H9 (cell line): ENCODE results near the gene CD3G. TPM values are rescaled to one million over a fixed set of nuclear protein-coding genes. Genes with fewer than 3 reads are reported as not detected.

Experiments
- DNase-seq: peaks from one replicate; pipeline ENCODE4 v3.0.0-alpha.2; 2017
- H2AFZ ChIP-seq: one replicate; pipeline ENCODE4 v1.6.1; 2013; ENCODE audit warnings: mild to moderate bottlenecking, low read length, control low read depth, moderate library complexity
- H2AK5ac ChIP-seq: 2 replicates; pipeline ENCODE4 v1.6.1; 2013; ENCODE audit warnings: low read length, control low read depth, mixed read lengths; ENCODE audit not compliant: insufficient read length
- H2BK120ac ChIP-seq: one replicate; pipeline ENCODE4 v1.6.1; 2013; ENCODE audit warnings: low read depth, mild to moderate bottlenecking, low read length, control low read depth, inconsistent platforms; ENCODE audit not compliant: poor library complexity, severe bottlenecking
- H2BK12ac ChIP-seq: 2 replicates; pipeline ENCODE4 v1.6.1; 2013; ENCODE audit warnings: low read length, control low read depth, mixed read lengths, low read depth; ENCODE audit not compliant: insufficient read length
- H2BK15ac ChIP-seq: 2 replicates; pipeline ENCODE4 v1.6.1; 2013; ENCODE audit warnings: low read depth, low read length, control low read depth
- H2BK20ac ChIP-seq: one replicate; pipeline ENCODE4 v1.6.1; 2013; ENCODE audit warnings: low read depth, mild to moderate bottlenecking, low read length, control low read depth, inconsistent platforms; ENCODE audit not compliant: poor library complexity, severe bottlenecking
- H2BK5ac ChIP-seq: 2 replicates; pipeline ENCODE4 v1.6.1; 2013; ENCODE audit warnings: low read length, control low read depth, mixed read lengths; ENCODE audit not compliant: insufficient read length
- H3K14ac ChIP-seq: 2 replicates; pipeline ENCODE4 v1.6.1; 2013; ENCODE audit warnings: low read length, control low read depth; ENCODE audit not compliant: insufficient read depth
- H3K18ac ChIP-seq: 2 replicates; pipeline ENCODE4 v1.6.1; 2013; ENCODE audit warnings: low read depth, mild to moderate bottlenecking, mixed read lengths, low read length, control low read depth; ENCODE audit not compliant: insufficient read length
- H3K23ac ChIP-seq: 2 replicates; pipeline ENCODE4 v1.6.1; 2013; ENCODE audit warnings: low read length, control low read depth, mixed read lengths, low read depth; ENCODE audit not compliant: insufficient read length
- H3K23me2 ChIP-seq: 2 replicates; pipeline ENCODE4 v1.6.1; 2013; ENCODE audit warnings: low read depth, mild to moderate bottlenecking, mixed read lengths, low read length, control low read depth; ENCODE audit not compliant: insufficient read length, poor library complexity, severe bottlenecking
- H3K27ac ChIP-seq: 2 replicates; pipeline ENCODE4 v1.5.1; 2013; ENCODE audit warnings: low read length, control low read depth, mixed read lengths, low read depth; ENCODE audit not compliant: insufficient read length
- H3K27me3 ChIP-seq: 2 replicates; pipeline ENCODE4 v1.6.1; 2013; ENCODE audit warnings: low read length, control low read depth, inconsistent platforms; ENCODE audit not compliant: insufficient read depth
- H3K4ac ChIP-seq: 2 replicates; pipeline ENCODE4 v1.6.1; 2013; ENCODE audit warnings: low read depth, mild to moderate bottlenecking, control low read depth, inconsistent platforms, low read length, moderate library complexity
- H3K4me1 ChIP-seq: 2 replicates; pipeline ENCODE4 v1.6.1; 2013; ENCODE audit warnings: low read length, control low read depth, inconsistent platforms; ENCODE audit not compliant: insufficient read depth
- H3K4me2 ChIP-seq: 2 replicates; pipeline ENCODE4 v1.6.1; 2013; ENCODE audit warnings: low read length, control low read depth, mixed read lengths; ENCODE audit not compliant: insufficient read length, insufficient read depth
- H3K56ac ChIP-seq: 2 replicates; pipeline ENCODE4 v1.6.1; 2013; ENCODE audit warnings: low read depth, mild to moderate bottlenecking, mixed read lengths, low read length, control low read depth; ENCODE audit not compliant: insufficient read length
- H3K79me1 ChIP-seq: 2 replicates; pipeline ENCODE4 v1.6.1; 2013; ENCODE audit warnings: low read depth, mild to moderate bottlenecking, moderate library complexity, low read length, control low read depth, inconsistent platforms; ENCODE audit not compliant: insufficient read depth, poor library complexity, severe bottlenecking
- H3K79me2 ChIP-seq: 2 replicates; pipeline ENCODE4 v1.6.1; 2013; ENCODE audit warnings: low read length, control low read depth, inconsistent platforms; ENCODE audit not compliant: insufficient read depth
- H3K9ac ChIP-seq: 2 replicates; pipeline ENCODE4 v1.6.1; 2013; ENCODE audit warnings: low read length, control low read depth, mixed read lengths; ENCODE audit not compliant: insufficient read length; ENCODE audit errors: extremely low read depth
- H3K9me3 ChIP-seq: one replicate; pipeline ENCODE4 v1.6.1; 2013; ENCODE audit warnings: low read depth, low read length, inconsistent platforms; ENCODE audit not compliant: control insufficient read depth
- H3T11ph ChIP-seq: one replicate; pipeline ENCODE4 v1.6.1; 2013; ENCODE audit warnings: mild to moderate bottlenecking, low read length, control low read depth, inconsistent platforms
- H4K20me1 ChIP-seq: one replicate; pipeline ENCODE4 v1.6.1; 2013; ENCODE audit not compliant: control insufficient read depth, insufficient read length, insufficient read depth
- H4K5ac ChIP-seq: 2 replicates; pipeline ENCODE4 v1.6.1; 2013; ENCODE audit warnings: low read depth, mild to moderate bottlenecking, mixed read lengths, low read length, control low read depth; ENCODE audit not compliant: insufficient read length
- H4K8ac ChIP-seq: replicated peaks from 2 replicates; pipeline ENCODE4 v1.6.1; 2013; ENCODE audit warnings: low read length, control low read depth, mixed read lengths, low read depth; ENCODE audit not compliant: insufficient read length
- H4K91ac ChIP-seq: 2 replicates; pipeline ENCODE4 v1.6.1; 2013; ENCODE audit warnings: low read depth, mild to moderate bottlenecking, moderate library complexity, mixed read lengths, low read length, control low read depth; ENCODE audit not compliant: insufficient read length
- H3K27ac Mint-ChIP-seq, 3 experiments: 2 replicates in 2 of 3; 3 replicates in 1 of 3; pipeline ENCODE4 v1.8.0; 2020 to 2021; ENCODE audit warnings: mixed read lengths in 3 of 3, mild to moderate bottlenecking in 1 of 3, moderate library complexity in 1 of 3
- H3K27me3 Mint-ChIP-seq: 2 replicates; pipeline ENCODE4 v1.8.0; 2021; ENCODE audit warnings: low read depth, mild to moderate bottlenecking, moderate library complexity, mixed read lengths
- H3K36me3 Mint-ChIP-seq, 3 experiments: 2 replicates in 2 of 3; 3 replicates in 1 of 3; pipeline ENCODE4 v1.8.0; 2020 to 2021; ENCODE audit warnings: low read depth in 3 of 3, mixed read lengths in 3 of 3; ENCODE audit not compliant: insufficient read depth in 1 of 3
- H3K4me1 Mint-ChIP-seq, 2 experiments: 2 replicates each; pipeline ENCODE4 v1.8.0; 2020; ENCODE audit warnings: mixed read lengths in 2 of 2
- H3K4me3 Mint-ChIP-seq, 2 experiments: 2 replicates in 1 of 2; 3 replicates in 1 of 2; pipeline ENCODE4 v1.8.0; 2020 to 2021; ENCODE audit warnings: mild to moderate bottlenecking in 2 of 2, mixed read lengths in 2 of 2, moderate library complexity in 1 of 2
- H3K9me3 Mint-ChIP-seq, 2 experiments: 2 replicates in 1 of 2; 3 replicates in 1 of 2; pipeline ENCODE4 v1.8.0; 2020; ENCODE audit warnings: mild to moderate bottlenecking in 2 of 2, mixed read lengths in 2 of 2, moderate library complexity in 1 of 2
- WGBS: extraction: QIAGEN DNeasy Blood & Tissue Kit; methylation state at CpG from one replicate; pipeline ENCODE4 v1.1.7; 2013; ENCODE audit warnings: missing lambda C conversion rate, low lambda C conversion rate, mixed read lengths; ENCODE audit not compliant: insufficient read length; ENCODE audit errors: extremely low coverage; 5-methylcytosine and 5-hydroxymethylcytosine counted together
- total RNA-seq: library from RNA; stranded (reverse); gene quantifications from 2 replicates; pipeline ENCODE4 v1.2.1, GENCODE V29; 2021
- TF ChIP-seq, protein P1 (sequence below): fragments of 200-600 bp; sonication (generic); conservative IDR thresholded peaks from 3 replicates; pipeline ENCODE4 v1.8.0; 2021; ENCODE audit warnings: antibody characterized with exemption, mild to moderate bottlenecking

The CD3G gene
- total RNA-seq, 1 experiment from 2014 or later, result not detected

DNA sequence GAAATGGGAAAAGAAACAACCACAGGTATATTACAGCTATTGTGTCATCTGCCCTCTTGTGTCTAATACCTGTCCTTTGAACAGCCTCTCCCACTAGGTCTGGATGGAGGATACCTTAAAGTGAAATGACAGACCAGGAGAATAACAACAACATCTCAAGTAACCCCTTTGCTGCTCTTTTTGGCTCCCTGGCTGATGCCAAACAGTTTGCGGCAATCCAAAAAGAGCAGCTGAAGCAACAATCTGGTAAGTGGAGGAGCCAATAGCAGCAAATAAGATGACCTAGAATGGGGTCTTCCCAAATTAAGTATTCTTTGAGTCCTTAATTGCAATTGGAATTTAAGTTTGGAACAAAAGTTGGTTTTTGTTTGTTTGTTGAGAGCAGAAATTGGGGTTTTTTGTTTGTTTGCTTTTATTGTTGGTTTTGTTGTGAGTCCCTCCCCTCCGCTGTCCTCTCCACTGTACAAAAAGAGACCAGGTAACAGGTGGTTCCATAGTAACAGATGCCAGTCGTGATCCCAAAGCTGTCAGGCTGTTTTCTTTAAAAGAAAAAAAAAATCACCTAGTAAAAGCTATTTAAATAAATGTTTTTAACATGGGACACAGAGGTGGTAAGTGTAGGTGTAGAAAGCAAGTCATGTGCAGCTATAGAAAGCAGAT is 20.9 kb downstream of the CD3G start:
- H3K18ac ChIP-seq, result no peak overlapping the region
- H3K4me2 ChIP-seq, result no peak overlapping the region
- H3K56ac ChIP-seq, result no peak overlapping the region
- H2BK12ac ChIP-seq, result no peak overlapping the region
- no CpG with 5 or more reads among the region's 3 CpGs for WGBS
- no peak overlapping the region for H2AFZ ChIP-seq
- no peaks in the 10 kb centered on the region for H4K20me1 ChIP-seq
- no peak overlapping the region for H3K27ac ChIP-seq
- no peak overlapping the region for H3K9ac ChIP-seq
- peaks cover 4% of the 10 kb centered on the region; the same call in 1 of the 2 replicates for H3K79me2 ChIP-seq
- H3K27ac Mint-ChIP-seq, result no peak overlapping the region
- H3K9me3 ChIP-seq, result no peaks in the 10 kb centered on the region
- no peak overlapping the region for H2BK120ac ChIP-seq
- H2BK20ac ChIP-seq, result no peak overlapping the region
- H3K27me3 ChIP-seq, result no peaks in the 10 kb centered on the region
- no peak overlapping the region for H4K5ac ChIP-seq
- H3K23ac ChIP-seq, result no peak overlapping the region
- H4K8ac ChIP-seq, result no peak overlapping the region
- no peak overlapping the region for H2BK15ac ChIP-seq
- H4K91ac ChIP-seq, result no peak overlapping the region
- H2BK5ac ChIP-seq, result no peak overlapping the region
- no peak overlapping the region for H3K4me3 Mint-ChIP-seq
- H3K9me3 Mint-ChIP-seq, result no peaks in the 10 kb centered on the region
- H3K4me1 Mint-ChIP-seq, result peaks cover 0 to 4% of the 10 kb centered on the region in 2 experiments; a peak in 3 of 4 replicates
- H3K79me1 ChIP-seq, result no peaks in the 10 kb centered on the region
- peaks cover 1% of the 10 kb centered on the region for H3K23me2 ChIP-seq
- no peak overlapping the region for H2AK5ac ChIP-seq
- H3K27me3 Mint-ChIP-seq, result no peaks in the 10 kb centered on the region
- peaks cover 2% of the 10 kb centered on the region; the same call in 1 of the 2 replicates for H3K4me1 ChIP-seq
- peaks cover 3 to 38% (median 25%) of the 10 kb centered on the region in 3 experiments; a peak in 6 of 7 replicates for H3K36me3 Mint-ChIP-seq
- H3T11ph ChIP-seq, result no peak overlapping the region
- no peak overlapping the region for H3K4ac ChIP-seq
- no peak overlapping the region for H3K14ac ChIP-seq
- DNase-seq, result no peak
- TF ChIP-seq, protein P1, sequence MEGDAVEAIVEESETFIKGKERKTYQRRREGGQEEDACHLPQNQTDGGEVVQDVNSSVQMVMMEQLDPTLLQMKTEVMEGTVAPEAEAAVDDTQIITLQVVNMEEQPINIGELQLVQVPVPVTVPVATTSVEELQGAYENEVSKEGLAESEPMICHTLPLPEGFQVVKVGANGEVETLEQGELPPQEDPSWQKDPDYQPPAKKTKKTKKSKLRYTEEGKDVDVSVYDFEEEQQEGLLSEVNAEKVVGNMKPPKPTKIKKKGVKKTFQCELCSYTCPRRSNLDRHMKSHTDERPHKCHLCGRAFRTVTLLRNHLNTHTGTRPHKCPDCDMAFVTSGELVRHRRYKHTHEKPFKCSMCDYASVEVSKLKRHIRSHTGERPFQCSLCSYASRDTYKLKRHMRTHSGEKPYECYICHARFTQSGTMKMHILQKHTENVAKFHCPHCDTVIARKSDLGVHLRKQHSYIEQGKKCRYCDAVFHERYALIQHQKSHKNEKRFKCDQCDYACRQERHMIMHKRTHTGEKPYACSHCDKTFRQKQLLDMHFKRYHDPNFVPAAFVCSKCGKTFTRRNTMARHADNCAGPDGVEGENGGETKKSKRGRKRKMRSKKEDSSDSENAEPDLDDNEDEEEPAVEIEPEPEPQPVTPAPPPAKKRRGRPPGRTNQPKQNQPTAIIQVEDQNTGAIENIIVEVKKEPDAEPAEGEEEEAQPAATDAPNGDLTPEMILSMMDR, result no peak
